Measurements from ENCODE around the gene C11orf97.
"Not testable (repeated sequence)": the region's sequence is repeated elsewhere in the genome, so short reads cannot be mapped to it uniquely, and the experiment has no call there.

Gene C11orf97

GRCh38 chr11:94557992-94558391, 45.7 kb downstream of the C11orf97 start:
- ATAC-seq = no peak
- DNase-seq = no peak

- ATAC-seq (no peak), DNase-seq (no peak)
These were observed 46.2 kb downstream of the C11orf97 start for GRCh38 chr11:94558468-94558867.

GRCh38 chr11:94558932-94559331, 46.7 kb downstream of the C11orf97 start:
- no peak for DNase-seq

GRCh38 chr11:94559361-94559760, 47.1 kb downstream of the C11orf97 start:
- DNase-seq = no peak
- ATAC-seq = no peak

More at GRCh38 chr11:94558932-94559331, 46.7 kb downstream of the C11orf97 start:
- no peak for ATAC-seq

- ATAC-seq (no peak), DNase-seq (no peak)
These were observed 48.6 kb downstream of the C11orf97 start for GRCh38 chr11:94560834-94561233.

- no peak for DNase-seq
- ATAC-seq = no peak
These were observed 51.1 kb downstream of the C11orf97 start for GRCh38 chr11:94563176-94563847.

- DNase-seq (no peak), ATAC-seq (no peak)
These were observed 51.7 kb downstream of the C11orf97 start for GRCh38 chr11:94563848-94564467.

- no peak for DNase-seq
These were observed 55.0 kb downstream of the C11orf97 start, which contains the start of gene PIWIL4 for GRCh38 chr11:94567181-94567670. Gene PIWIL4 (plus strand): TSS chr11:94567368. CDS start chr11:94567519, 151 bp downstream.

GRCh38 chr11:94568200-94568599, 55.9 kb downstream of the C11orf97 start:
- no peak for ATAC-seq
- no peak for DNase-seq

More at GRCh38 chr11:94567181-94567670, 55.0 kb downstream of the C11orf97 start, which contains the start of gene PIWIL4:
- ATAC-seq = no peak

GRCh38 chr11:94568717-94569116, 56.5 kb downstream of the C11orf97 start:
- DNase-seq (no peak), ATAC-seq (no peak)

- DNase-seq, ATAC-seq: not testable (repeated sequence)
These were observed 60.7 kb downstream of the C11orf97 start for GRCh38 chr11:94572975-94573374.

- ATAC-seq = no peak
These were observed 62.1 kb downstream of the C11orf97 start for GRCh38 chr11:94574193-94574961.

GRCh38 chr11:94576306-94576705, 64.0 kb downstream of the C11orf97 start:
- ATAC-seq (no peak), DNase-seq (no peak)

More at GRCh38 chr11:94574193-94574961, 62.1 kb downstream of the C11orf97 start:
- no peak for DNase-seq

GRCh38 chr11:94577841-94578240, 65.6 kb downstream of the C11orf97 start:
- ATAC-seq (no peak), DNase-seq (no peak)

All from stimulated activated naive CD8-positive, alpha-beta T cell treated with anti-CD3 and anti-CD28 coated beads, Interleukin-15, Interleukin-2, amounts not matched to agents 100 U/mL and 50 U/mL, for 24 hours (primary cell).